Neural cell (in vitro differentiated cells): ENCODE measurements around the gene NTRK2. TPM values are rescaled to one million over a fixed set of nuclear protein-coding genes. Genes with fewer than 3 reads are reported as not detected.

ENCODE experiments used
- H2AFZ ChIP-seq: fragments of 200-600, 300-800 bp; sonication (generic), shearing (Covaris generic); 2 replicates; pipeline ENCODE4 v1.6.0; 2014; ENCODE audit warnings: low read depth, mild to moderate bottlenecking, antibody characterized with exemption, low read length, moderate library complexity
- H3F3A ChIP-seq: fragments of 200-600 bp; shearing (Covaris generic); 2 replicates; pipeline ENCODE4 v1.6.1; 2016; ENCODE audit warnings: mild to moderate bottlenecking, moderate library complexity, mixed read lengths, antibody characterized with exemption, low read length; ENCODE audit not compliant: insufficient read depth, poor library complexity, severe bottlenecking
- H3K27ac ChIP-seq: fragments of 200-600, 300-800 bp; sonication (generic), shearing (Covaris generic); 2 replicates; pipeline ENCODE4 v1.5.1; 2014; ENCODE audit warnings: mild to moderate bottlenecking, low read length, moderate library complexity
- H3K27me3 ChIP-seq: fragments of 300-800, 200-600 bp; sonication (generic), shearing (Covaris generic); 2 replicates; pipeline ENCODE4 v1.6.0; 2014; ENCODE audit warnings: mild to moderate bottlenecking, low read depth, low read length, moderate library complexity; ENCODE audit not compliant: insufficient read depth
- H3K36me3 ChIP-seq: fragments of 300-800, 200-600 bp; sonication (generic), shearing (Covaris generic); 2 replicates; pipeline ENCODE4 v1.5.1; 2014; ENCODE audit warnings: mild to moderate bottlenecking, antibody characterized with exemption, low read length, moderate library complexity; ENCODE audit not compliant: insufficient read depth
- H3K4me2 ChIP-seq: fragments of 300-800, 200-600 bp; sonication (generic), shearing (Covaris generic); 2 replicates; pipeline ENCODE4 v1.6.0; 2014; ENCODE audit warnings: mild to moderate bottlenecking, low read length
- H3K4me3 ChIP-seq: fragments of 300-800, 200-600 bp; sonication (generic), shearing (Covaris generic); 2 replicates; pipeline ENCODE4 v1.5.1; 2014; ENCODE audit warnings: mild to moderate bottlenecking, low read length, moderate library complexity
- H3K79me2 ChIP-seq: fragments of 200-600 bp; shearing (Covaris generic); replicated peaks from 2 replicates; pipeline ENCODE4 v1.6.0; 2014; ENCODE audit warnings: mild to moderate bottlenecking, low read length, moderate library complexity; ENCODE audit not compliant: insufficient read depth
- H3K9ac ChIP-seq: fragments of 300-800, 200-600 bp; sonication (generic), shearing (Covaris generic); 2 replicates; pipeline ENCODE4 v1.6.1; 2016; ENCODE audit warnings: mild to moderate bottlenecking, low read length, mixed read lengths
- H3K9me2 ChIP-seq: fragments of 200-600 bp; shearing (Covaris generic); 2 replicates; pipeline ENCODE4 v1.6.1; 2016; ENCODE audit warnings: mild to moderate bottlenecking, low read length, mixed read lengths; ENCODE audit not compliant: insufficient read depth
- H3K9me3 ChIP-seq: fragments of 200-600, 300-800 bp; sonication (generic), shearing (Covaris generic); 2 replicates; pipeline ENCODE4 v1.6.1; 2016; ENCODE audit warnings: mild to moderate bottlenecking, mixed run types, low read length, moderate library complexity, mixed read lengths
- H4K20me1 ChIP-seq: fragments of 200-600 bp; shearing (Covaris generic); 2 replicates; pipeline ENCODE4 v1.6.1; 2016; ENCODE audit warnings: mild to moderate bottlenecking, mixed run types; ENCODE audit not compliant: insufficient read depth
- CTCF ChIP-seq: fragments of 450-650 bp; IDR thresholded peaks from 2 replicates; pipeline ENCODE4 v1.5.1; 2014; ENCODE audit warnings: antibody characterized with exemption, mild to moderate bottlenecking, moderate library complexity; ENCODE audit not compliant: poor library complexity, severe bottlenecking
- EP300 ChIP-seq: fragments of 450-650 bp; conservative IDR thresholded peaks from 2 replicates; pipeline ENCODE4 v1.6.1; 2014; ENCODE audit warnings: antibody characterized with exemption, mild to moderate bottlenecking, moderate library complexity; ENCODE audit not compliant: poor library complexity, severe bottlenecking
- EZH2 ChIP-seq: fragments of 200-600, 300-800 bp; shearing (Covaris generic), sonication (generic); IDR thresholded peaks from 2 replicates; pipeline ENCODE4 v1.6.1; 2014; ENCODE audit warnings: antibody characterized with exemption, low read length, borderline replicate concordance, mild to moderate bottlenecking; ENCODE audit not compliant: insufficient read depth, poor library complexity, severe bottlenecking
- MXI1 ChIP-seq: fragments of 450-650 bp; conservative IDR thresholded peaks from 2 replicates; pipeline ENCODE4 v1.6.1; 2014; ENCODE audit warnings: antibody characterized with exemption, mild to moderate bottlenecking; ENCODE audit not compliant: poor library complexity, severe bottlenecking
- POLR2AphosphoS5 ChIP-seq: IDR thresholded peaks from 2 replicates; pipeline ENCODE4 v1.6.1; 2012
- RAD21 ChIP-seq: fragments of 450-650 bp; conservative IDR thresholded peaks from 2 replicates; pipeline ENCODE4 v1.6.1; 2014; ENCODE audit warnings: antibody characterized with exemption, mild to moderate bottlenecking, moderate library complexity
- REST ChIP-seq: IDR thresholded peaks from 2 replicates; pipeline ENCODE4 v1.6.1; 2012; ENCODE audit warnings: borderline replicate concordance
- SMC3 ChIP-seq: fragments of 450-650 bp; conservative IDR thresholded peaks from 2 replicates; pipeline ENCODE4 v1.6.1; 2014; ENCODE audit warnings: antibody characterized with exemption, mild to moderate bottlenecking, moderate library complexity; ENCODE audit not compliant: poor library complexity
- TAF1 ChIP-seq: IDR thresholded peaks from 2 replicates; pipeline ENCODE4 v1.6.1; 2012; ENCODE audit warnings: low read depth
- polyA plus RNA-seq: library from polyadenylated mRNA; depleted of rRNA; stranded (reverse); fragments of >200 nt; gene quantifications from 2 replicates; pipeline ENCODE4 v1.2.3, GENCODE V29; 2014

The NTRK2 gene
- polyA plus RNA-seq, 1 donor from 2014 or later = 14.2 TPM

DNA sequence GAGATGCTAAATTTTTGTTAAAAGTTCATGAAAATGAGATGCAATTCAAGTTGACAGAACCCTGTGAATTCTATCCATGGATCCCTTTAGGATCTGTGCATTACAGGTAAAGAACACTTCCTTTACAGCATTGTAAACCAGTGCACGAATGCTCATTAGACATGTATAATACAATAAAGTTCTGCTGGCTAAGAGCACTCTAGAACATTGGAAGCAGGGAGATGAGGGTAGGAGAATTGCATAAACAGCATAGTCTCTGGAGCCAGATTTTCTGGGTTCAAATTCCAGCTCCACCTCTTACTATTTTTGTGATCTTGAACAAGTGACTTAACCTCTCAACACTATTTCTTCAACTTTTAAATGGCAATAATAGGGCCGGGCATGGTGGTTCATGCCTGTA lies 300.2 kb downstream of the NTRK2 start:
- no peak overlapping the region for H3K9ac ChIP-seq
- no peaks in the 10 kb centered on the region for H3K9me3 ChIP-seq
- H3K27me3 ChIP-seq = no peaks in the 10 kb centered on the region
- H3K4me2 ChIP-seq = no peak overlapping the region
- no peaks in the 10 kb centered on the region for H4K20me1 ChIP-seq
- H3K27ac ChIP-seq = no peak overlapping the region
- H3K4me3 ChIP-seq = no peak overlapping the region
- no peak for TF ChIP-seq SMC3
- no peak for TF ChIP-seq EZH2
- TF ChIP-seq CTCF = no peak
- no peak for TF ChIP-seq POLR2AphosphoS5
- no peak for TF ChIP-seq MXI1
- TF ChIP-seq TAF1 = no peak
- TF ChIP-seq EP300 = no peak
- TF ChIP-seq RAD21 = no peak
- no peak for TF ChIP-seq REST
- H3F3A ChIP-seq = no peaks in the 10 kb centered on the region
- H3K36me3 ChIP-seq = no peaks in the 10 kb centered on the region
- H3K9me2 ChIP-seq = no peaks in the 10 kb centered on the region
- no peak overlapping the region for H2AFZ ChIP-seq
- H3K79me2 ChIP-seq = no peaks in the 10 kb centered on the region

DNA sequence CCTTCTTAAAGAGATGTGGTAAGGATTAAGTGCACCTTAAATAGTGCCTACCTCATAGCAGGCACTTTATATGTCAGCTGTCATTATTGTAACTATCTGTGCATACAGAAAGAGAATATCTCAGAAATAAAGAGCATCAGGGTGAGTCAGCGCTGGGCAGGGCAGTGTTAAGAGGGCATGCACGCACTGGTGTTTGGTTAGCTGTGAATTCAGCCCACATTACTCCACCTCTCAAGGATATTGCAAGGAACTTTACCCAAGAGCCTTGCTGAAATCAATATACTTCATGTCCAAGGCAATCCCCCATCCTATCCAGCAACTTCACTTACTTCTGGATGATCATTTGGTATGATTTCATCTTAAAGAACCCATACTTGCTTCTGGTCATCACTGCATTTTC lies 300.9 kb downstream of the NTRK2 start:
- no peaks in the 10 kb centered on the region for H3K27me3 ChIP-seq
- no peak overlapping the region for H3K4me3 ChIP-seq
- TF ChIP-seq TAF1 = no peak
- no peak for TF ChIP-seq MXI1
- no peak for TF ChIP-seq SMC3
- no peak for TF ChIP-seq CTCF
- TF ChIP-seq POLR2AphosphoS5 = no peak
- no peak for TF ChIP-seq REST
- TF ChIP-seq RAD21 = no peak
- TF ChIP-seq EZH2 = no peak
- no peak for TF ChIP-seq EP300
- no peaks in the 10 kb centered on the region for H3F3A ChIP-seq
- no peak overlapping the region for H2AFZ ChIP-seq
- no peak overlapping the region for H3K9ac ChIP-seq
- H3K9me3 ChIP-seq = no peaks in the 10 kb centered on the region
- no peaks in the 10 kb centered on the region for H3K79me2 ChIP-seq
- no peaks in the 10 kb centered on the region for H4K20me1 ChIP-seq
- H3K36me3 ChIP-seq = no peaks in the 10 kb centered on the region
- H3K9me2 ChIP-seq = no peaks in the 10 kb centered on the region
- no peak overlapping the region for H3K4me2 ChIP-seq
- no peak overlapping the region for H3K27ac ChIP-seq
